Activated CD4-positive, alpha-beta T cell treated with anti-CD3 and anti-CD28 coated beads for 24 hours (primary cell): Measurements from ENCODE around the gene NTNG1.

Experiments used
- DNase-seq, 2 donors: peaks; one replicate each; pipeline ENCODE4 v3.0.0-alpha.2; 2020; ENCODE audit warnings: low read depth in 2 of 2

Gene NTNG1

GRCh38 chr1:107262467-107263286, 121.8 kb downstream of the NTNG1 start:
- no peak for DNase-seq

- DNase-seq, result no peak
Observed at GRCh38 chr1:107263291-107263915, 122.6 kb downstream of the NTNG1 start.

- DNase-seq, result no peak
Observed at GRCh38 chr1:107264007-107264406, 123.2 kb downstream of the NTNG1 start.

GRCh38 chr1:107264561-107264960, 123.7 kb downstream of the NTNG1 start:
- DNase-seq, result no peak

GRCh38 chr1:107267489-107267888, 126.7 kb downstream of the NTNG1 start:
- no peak for DNase-seq

- DNase-seq, result no peak
Observed at GRCh38 chr1:107272321-107272720, 131.5 kb downstream of the NTNG1 start.

- DNase-seq, result no peak
Observed at GRCh38 chr1:107273515-107273914, 132.7 kb downstream of the NTNG1 start.

GRCh38 chr1:107274227-107274626, 133.4 kb downstream of the NTNG1 start:
- no peak for DNase-seq

- DNase-seq, result no peak
Observed at GRCh38 chr1:107276247-107276646, 135.4 kb downstream of the NTNG1 start.

GRCh38 chr1:107277022-107277421, 136.2 kb downstream of the NTNG1 start:
- DNase-seq, result no peak

- DNase-seq, result no peak
Observed at GRCh38 chr1:107286125-107286524, 145.3 kb downstream of the NTNG1 start.

- no peak for DNase-seq
Observed at GRCh38 chr1:107291987-107292386, 151.1 kb downstream of the NTNG1 start.

GRCh38 chr1:107293901-107294613, 153.2 kb downstream of the NTNG1 start:
- no peak for DNase-seq

- DNase-seq, result no peak
Observed at GRCh38 chr1:107294686-107295085, 153.8 kb downstream of the NTNG1 start.

- DNase-seq, result no peak
Observed at GRCh38 chr1:107297681-107298080, 156.8 kb downstream of the NTNG1 start.

GRCh38 chr1:107298526-107298925, 157.7 kb downstream of the NTNG1 start:
- no peak for DNase-seq

- DNase-seq, result no peak
Observed at GRCh38 chr1:107299521-107299920, 158.7 kb downstream of the NTNG1 start.

- no peak for DNase-seq
Observed at GRCh38 chr1:107309962-107310361, 169.1 kb downstream of the NTNG1 start.

GRCh38 chr1:107315652-107316051, 174.8 kb downstream of the NTNG1 start:
- DNase-seq, result no peak

GRCh38 chr1:107318932-107319331, 178.1 kb downstream of the NTNG1 start:
- DNase-seq, result no peak

GRCh38 chr1:107323784-107324183, 182.9 kb downstream of the NTNG1 start:
- DNase-seq, result no peak

- DNase-seq, result no peak
Observed at GRCh38 chr1:107326824-107327445, 186.1 kb downstream of the NTNG1 start.
